ENCODE measurements around the gene LIN7B. TPM values are rescaled to one million over a fixed set of nuclear protein-coding genes. Genes with fewer than 3 reads are reported as not detected.
"Not testable (repeated sequence)": the region's sequence is repeated elsewhere in the genome, so short reads cannot be mapped to it uniquely, and the experiment has no call there.

LIN7B gene
- polyA plus RNA-seq, 3 donors: 6.8 to 8.7 (median 8.4) TPM

DNA sequence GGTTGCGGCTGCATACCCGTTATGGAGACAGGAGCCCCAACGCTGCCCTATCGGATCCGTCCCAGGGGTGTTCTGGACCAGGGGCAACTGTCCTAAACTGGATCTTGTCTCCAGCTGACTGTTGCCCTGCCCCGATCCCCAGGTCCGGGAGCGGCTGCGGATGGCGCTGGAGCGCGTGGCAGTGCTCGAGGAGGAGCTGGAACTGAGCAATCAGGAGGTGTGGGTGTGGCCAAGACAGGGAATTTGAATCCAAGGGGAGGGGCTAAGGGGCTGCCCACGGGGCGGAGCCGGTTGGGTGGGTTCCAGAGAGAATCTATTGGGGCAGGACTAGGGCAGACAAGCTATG lies 15.0 kb downstream of the LIN7B start:
- DNase-seq (ENCODE audit: extremely low read depth in 1 of 11, low read depth in 9 of 11, low spot score in 4 of 11): no peak

DNA sequence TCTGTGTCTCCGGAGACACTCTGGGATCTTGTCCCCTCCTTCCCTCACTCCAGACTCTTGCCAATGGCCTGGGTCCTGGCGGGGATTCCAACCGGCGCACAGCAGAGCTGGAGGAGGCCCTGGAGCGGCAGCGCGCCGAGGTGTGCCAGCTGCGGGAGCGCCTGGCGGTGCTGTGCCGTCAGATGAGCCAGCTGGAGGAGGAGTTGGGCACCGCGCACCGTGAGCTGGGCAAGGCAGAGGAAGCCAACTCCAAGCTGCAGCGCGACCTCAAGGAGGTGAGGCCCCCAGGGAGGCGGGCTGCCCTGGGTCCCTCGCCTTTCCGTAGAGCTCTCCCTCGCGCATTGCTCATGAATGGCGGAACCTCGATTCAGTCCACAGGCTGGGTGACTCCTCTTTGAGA lies 16.2 kb downstream of the LIN7B start:
- no peak for DNase-seq (ENCODE audit: extremely low read depth in 1 of 11, low read depth in 9 of 11, low spot score in 4 of 11)

DNA sequence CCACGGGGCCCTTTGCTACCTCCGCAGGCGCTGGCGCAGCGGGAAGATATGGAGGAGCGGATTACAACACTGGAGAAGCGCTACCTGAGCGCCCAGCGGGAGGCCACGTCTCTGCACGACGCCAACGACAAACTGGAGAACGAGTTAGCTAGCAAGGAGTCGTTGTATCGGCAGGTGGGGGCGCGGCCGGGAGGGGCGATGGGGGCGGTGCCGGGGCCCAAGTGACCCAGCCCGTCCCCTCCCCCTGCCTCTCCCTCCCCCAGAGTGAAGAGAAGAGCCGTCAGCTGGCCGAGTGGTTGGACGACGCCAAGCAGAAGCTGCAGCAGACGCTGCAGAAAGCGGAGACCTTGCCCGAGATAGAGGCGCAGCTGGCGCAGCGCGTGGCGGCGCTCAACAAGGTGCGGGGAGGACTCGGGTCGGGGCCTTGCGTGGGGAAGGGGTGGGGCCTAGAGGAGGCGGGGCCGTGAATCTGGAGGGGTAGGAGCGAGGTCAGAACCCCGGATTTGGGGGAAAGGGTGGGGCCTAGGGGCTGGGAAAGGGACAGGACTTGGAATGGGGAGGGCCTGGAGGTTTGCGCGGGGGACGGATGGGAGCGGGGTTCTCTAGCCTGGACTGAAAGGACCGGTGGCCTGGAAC lies 18.9 kb downstream of the LIN7B start:
- no peak for DNase-seq (ENCODE audit: extremely low read depth in 1 of 11, low read depth in 9 of 11, low spot score in 4 of 11)

DNA sequence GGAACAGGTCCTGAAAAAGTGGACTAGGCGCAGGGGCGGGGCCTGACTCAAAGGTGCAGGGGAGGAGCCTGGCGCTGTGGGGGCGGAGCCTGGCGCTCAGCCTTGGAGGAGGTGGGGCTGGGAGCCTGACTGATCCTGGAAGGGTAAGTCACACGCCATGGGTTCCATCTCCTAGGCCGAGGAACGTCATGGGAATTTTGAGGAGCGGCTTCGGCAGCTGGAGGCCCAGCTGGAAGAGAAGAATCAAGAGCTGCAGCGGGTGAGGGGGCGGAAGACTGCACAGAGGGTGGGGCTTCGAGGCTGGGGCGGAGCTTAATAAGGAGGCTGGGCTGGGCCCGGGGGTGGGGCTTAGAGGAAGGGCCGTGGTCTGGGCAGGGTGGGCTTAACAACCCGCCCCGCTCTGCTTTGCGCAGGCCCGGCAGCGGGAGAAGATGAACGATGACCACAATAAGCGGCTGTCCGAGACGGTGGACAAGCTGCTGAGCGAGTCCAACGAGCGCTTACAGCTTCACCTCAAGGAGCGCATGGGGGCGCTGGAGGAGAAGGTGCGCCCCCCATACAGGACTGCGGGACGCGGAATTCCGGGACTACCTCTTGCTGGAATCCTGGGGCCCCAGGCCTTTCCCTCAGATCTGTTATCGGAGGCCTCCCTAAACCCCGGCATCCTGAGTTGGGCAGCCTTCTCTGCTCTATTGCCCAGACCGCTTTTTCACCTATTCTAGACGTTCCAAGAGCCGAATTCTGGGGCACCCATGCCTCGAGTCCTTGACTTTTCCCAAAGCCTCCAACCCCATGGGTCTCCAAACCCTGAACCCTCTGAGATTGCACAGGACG lies 19.7 kb downstream of the LIN7B start:
- peak in 4 of 11 donors; percentile 66 to 74 (median 72) for DNase-seq (ENCODE audit: extremely low read depth in 1 of 11, low read depth in 9 of 11, low spot score in 4 of 11)

DNA sequence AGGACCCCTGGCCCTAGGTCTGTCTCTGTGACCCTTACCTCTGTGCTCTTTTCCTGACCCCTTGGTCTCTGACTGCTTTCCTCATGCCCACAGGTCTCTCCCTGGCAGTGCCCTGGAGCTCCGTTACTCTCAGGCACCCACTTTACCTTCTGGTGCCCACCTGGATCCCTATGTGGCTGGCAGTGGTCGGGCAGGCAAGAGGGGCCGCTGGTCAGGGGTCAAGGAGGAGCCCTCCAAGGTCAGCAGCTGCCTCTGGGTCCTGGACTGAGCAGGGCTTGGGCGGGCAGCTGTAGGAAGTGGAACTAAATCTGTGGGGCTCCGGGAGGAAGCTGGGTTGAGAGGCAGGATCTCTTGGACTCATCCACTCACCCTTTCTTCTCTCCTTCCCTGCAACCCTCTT lies 21.5 kb downstream of the LIN7B start:
- DNase-seq (ENCODE audit: extremely low read depth in 1 of 11, low read depth in 9 of 11, low spot score in 4 of 11): no peak

DNA sequence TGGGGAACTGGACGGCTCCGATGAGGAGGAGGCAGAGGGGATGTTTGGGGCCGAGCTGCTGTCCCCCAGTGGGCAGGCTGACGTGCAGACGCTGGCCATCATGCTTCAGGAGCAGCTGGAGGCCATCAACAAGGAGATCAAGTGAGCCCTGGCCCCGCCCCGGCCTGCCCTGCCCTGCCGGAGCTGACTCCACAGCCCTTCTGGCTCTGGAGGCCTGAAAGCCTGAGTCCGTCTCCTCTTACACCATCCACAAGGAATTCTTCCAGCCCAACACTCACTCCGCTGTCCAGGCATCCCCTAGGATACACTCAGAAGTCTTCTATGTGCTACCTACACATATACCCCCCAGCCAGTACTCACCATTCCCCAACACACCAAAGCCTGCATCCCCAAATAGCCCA lies 22.6 kb downstream of the LIN7B start:
- DNase-seq (ENCODE audit: extremely low read depth in 1 of 11, low read depth in 9 of 11, low spot score in 4 of 11): no peak

DNA sequence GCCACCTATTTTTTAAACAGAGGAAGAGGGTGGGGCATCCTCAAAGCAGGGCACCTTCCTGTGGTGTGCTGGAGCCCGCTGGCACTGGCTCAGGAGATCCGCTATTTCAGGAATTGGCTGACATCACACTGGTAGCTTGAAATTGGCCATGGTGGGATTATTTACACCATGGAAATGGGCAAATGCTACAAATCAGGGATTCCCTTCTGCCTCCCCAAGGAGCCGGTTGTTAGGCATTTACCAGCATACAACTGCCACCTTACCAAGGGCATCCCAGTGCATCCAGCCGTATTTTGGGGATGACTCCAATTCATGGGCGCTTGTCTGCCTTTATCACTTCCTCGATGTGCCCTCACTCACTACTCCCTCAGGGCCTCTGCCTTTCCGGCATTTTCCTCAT lies 26.8 kb downstream of the LIN7B start:
- no peak for DNase-seq (ENCODE audit: extremely low read depth in 1 of 11, low read depth in 9 of 11, low spot score in 4 of 11)

DNA sequence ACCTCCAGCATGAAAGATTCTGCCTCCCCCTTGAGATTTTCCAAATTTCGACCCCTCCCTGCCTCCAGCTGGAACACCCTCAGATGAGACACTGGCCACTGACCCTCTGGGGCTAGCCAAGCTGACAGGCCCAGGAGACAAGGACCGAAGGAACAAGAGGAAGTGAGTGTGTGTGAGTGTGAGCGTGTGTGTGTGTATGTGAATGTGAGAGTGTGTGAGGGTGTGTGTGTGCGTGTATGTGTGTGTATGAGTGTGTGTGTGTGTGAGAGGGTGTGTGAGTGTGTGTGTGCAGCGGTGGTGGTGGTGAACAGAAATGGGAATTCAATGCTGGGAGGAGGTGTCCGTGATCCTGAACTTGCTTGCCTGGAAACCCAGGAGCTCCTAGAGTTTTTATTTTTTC lies 27.2 kb downstream of the LIN7B start:
- no peak for DNase-seq (ENCODE audit: extremely low read depth in 1 of 11, low read depth in 9 of 11, low spot score in 4 of 11)

DNA sequence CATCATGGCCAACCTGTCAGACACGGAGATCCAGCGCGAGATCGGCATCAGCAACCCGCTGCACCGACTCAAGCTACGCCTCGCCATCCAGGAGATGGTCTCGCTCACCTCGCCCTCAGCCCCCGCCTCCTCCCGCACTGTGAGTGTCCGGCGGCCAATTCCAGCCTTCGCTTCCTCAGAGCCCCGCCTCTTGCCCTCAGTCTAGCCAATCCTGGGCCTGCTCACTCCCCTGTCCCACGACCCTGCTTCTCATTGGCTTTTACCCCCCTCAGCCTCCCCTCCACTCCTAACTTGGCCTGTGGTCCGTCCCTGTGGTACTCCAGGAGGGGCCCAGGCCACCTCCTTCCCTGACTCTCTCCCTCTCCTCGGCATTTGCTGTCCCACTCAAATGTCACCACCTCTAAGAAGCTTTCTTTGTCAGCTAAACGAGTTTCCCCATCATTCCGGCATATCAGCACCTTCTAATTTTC lies 28.7 kb downstream of the LIN7B start:
- peak in 9 of 11 donors; percentile 79 to 95 (median 89) for DNase-seq (ENCODE audit: extremely low read depth in 1 of 11, low read depth in 9 of 11, low spot score in 4 of 11)

DNA sequence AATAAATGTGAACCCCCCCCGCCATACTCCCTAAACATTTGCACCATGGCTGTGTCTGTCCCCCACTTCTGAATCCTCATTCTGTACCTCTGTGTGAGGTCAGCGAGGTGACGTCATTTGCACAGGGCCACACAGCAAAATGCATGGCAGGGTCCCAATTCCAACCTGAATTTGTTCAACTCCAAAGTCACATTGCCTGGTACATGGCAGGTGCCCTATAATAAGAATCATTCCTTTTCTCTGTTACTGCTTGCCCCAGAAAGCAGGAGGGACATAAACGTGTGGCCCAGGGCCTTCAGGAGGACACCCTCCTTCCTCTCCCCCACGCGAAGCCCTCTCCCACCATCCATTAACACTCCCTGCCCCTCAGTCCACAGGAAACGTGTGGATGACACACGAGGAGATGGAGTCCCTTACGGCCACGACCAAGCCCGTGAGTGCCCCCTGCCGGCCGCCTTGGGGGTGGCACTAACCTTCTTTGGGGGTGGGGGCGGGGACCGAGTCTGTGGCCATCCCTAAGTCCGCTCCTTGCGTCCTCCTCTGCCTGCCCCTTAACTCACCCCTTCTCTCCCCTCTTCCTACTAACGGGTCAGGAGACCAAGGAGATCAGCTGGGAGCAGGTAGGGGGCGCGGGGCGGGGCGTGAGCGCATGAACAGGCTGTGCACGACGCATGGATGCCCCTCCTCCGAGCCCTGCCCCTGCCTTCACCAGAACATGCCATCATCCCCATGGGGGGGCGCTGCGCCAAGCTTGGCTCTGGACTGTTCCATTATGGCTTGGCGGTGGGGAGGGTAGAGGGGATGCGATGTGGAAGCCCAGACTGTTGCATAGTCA lies 31.6 kb downstream of the LIN7B start:
- peak in 4 of 11 donors; percentile 64 to 79 (median 78) for DNase-seq (ENCODE audit: extremely low read depth in 1 of 11, low read depth in 9 of 11, low spot score in 4 of 11)

DNA sequence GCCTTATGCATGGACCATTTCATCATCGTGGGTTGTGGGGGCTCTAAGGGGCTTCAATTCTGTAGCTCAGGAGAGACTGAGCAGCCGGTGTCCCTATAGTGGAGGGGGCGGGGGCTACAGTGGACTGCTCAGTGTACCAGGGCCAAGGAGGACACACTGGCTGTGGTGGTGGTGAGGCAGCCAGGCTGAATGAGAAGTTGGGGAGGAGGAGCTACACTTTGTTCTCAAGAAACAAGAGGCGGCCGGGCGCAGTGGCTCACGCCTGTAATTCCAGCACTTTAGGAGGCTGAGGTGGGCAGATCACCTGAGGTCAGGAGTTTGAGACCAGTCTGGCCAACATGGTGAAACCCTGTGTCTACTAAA lies 32.2 kb downstream of the LIN7B start:
- not testable (repeated sequence) for DNase-seq (ENCODE audit: extremely low read depth in 1 of 11, low read depth in 9 of 11, low spot score in 4 of 11)

DNA sequence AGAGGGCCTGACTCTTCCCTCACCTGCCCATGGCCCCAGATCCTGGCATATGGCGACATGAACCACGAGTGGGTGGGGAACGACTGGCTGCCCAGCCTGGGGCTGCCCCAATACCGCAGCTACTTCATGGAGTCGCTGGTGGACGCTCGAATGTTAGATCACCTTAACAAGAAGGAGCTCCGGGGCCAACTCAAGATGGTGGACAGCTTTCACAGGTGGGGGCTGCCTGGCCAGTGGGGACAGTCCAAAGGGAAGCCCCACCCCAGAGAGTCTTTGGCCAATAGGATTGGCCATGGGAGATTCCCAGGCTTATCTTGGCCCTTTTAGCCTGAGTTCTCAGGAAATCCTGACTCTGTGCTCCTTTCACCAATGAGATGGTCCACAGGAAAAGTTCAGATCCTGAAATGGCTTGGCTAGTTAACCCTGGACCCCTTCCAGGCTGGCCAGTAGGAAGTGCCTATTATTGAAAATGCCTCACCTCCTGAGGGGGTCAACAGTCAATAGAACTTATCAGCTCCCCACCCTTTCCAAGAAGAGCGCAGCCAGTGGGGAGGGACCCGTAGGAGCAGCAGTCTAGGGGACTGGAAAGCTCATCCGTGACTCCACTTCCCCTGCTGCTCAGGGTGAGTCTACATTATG lies 34.0 kb downstream of the LIN7B start:
- DNase-seq (ENCODE audit: extremely low read depth in 1 of 11, low read depth in 9 of 11, low spot score in 4 of 11): no peak

DNA sequence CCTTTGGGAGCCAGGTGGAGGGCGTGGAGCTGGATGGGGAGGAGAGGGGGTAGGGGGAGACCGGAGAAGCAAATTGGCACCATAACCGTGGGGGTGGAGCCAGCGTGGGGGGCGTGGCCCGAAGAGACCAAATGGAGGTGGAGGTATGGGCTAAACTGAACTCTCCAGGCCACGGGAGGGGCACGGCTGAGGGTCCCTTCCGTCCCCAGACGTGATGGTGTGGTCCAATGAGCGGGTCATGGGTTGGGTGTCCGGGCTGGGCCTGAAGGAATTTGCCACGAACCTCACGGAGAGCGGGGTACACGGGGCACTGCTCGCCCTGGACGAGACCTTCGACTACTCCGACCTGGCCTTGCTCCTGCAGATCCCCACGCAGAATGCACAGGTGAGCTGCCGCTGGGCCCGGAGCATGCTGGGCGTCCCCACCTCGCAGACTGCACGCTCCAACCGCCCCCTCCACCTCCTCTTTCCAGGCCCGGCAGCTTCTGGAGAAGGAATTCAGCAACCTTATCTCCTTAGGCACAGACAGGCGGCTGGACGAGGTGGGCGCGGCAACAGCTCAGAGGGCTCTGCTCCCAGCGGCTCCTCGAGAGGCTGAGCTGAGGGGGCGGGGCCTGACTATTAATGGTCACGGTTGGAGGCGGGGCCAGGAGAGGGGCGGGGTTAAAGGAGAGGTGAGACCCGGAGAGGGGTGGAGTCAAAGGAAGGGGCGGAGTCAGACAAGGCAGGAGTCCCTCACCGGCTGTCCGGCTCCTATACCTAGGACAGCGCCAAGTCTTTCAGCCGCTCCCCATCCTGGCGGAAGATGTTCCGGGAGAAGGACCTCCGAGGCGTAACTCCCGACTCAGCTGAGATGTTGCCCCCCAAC lies 34.8 kb downstream of the LIN7B start:
- peak in 10 of 11 donors; percentile 92 to 98 (median 96) for DNase-seq (ENCODE audit: extremely low read depth in 1 of 11, low read depth in 9 of 11, low spot score in 4 of 11)

DNA sequence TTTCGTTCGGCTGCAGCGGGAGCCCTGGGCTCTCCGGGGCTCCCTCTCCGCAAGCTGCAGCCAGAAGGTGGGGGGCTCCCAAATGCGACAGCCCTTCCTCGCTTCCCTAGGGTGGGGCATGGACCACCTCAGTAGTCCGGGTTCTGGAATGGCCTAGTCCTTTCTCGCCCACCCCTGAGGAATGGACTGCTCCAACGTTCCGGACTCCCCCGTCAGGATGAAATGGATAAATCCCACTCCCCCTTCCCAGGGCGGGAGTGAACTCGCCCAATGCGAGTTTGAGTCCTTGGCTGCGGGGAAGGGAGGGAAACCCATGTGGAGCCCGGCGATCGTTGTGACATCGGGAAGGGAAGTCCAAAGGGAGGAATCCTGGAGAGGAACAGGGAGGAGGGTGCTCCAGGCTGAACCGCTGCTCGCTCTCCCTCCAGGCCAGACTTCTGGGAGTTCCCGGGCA lies 35.5 kb downstream of the LIN7B start:
- peak in 9 of 11 donors; percentile 79 to 91 (median 85) for DNase-seq (ENCODE audit: extremely low read depth in 1 of 11, low read depth in 9 of 11, low spot score in 4 of 11)

DNA sequence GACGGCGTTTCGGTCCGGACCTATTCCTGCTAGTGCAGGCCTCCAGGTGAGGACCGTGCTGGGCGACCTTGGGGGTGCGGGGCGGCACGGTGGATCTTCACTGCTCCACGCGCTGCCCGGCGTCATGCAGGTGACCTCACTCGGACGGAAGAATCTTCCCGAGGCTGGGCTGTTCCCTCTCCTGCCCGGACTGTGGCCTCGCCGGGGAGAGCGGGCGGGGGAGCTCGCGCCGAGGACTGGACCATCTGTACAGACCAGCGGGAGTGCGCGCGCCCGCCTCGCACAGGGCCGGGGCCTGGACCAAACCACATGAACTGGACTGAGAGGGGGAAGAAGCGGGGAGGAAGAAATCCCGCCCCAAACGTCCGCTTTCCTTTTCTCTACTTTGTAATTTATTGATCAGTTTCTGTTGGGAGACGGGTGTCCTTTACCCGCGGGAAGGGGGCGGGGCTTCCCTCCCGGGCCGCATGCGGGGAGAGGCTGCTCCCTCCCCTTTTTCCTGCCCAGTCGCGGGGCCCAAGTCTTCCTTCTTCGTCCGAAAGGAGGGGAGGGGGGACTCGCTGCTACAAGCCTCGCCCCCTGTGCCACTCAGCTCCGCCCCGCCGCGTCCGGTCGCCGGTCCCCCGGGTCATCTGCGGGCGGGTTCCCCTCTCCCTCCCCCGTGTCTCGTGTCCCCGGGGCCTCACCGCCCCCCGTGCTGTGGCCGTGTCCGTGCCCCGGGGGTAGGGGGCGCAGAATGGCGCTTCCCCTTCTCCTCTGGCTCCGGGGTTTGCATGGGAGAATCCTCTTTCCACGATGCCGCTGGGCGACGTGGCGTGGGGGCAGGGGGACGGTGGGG lies 36.2 kb downstream of the LIN7B start:
- DNase-seq (ENCODE audit: extremely low read depth in 1 of 11, low read depth in 9 of 11, low spot score in 4 of 11): peak in 10 of 11 donors; percentile 79 to 90 (median 87)

DNA sequence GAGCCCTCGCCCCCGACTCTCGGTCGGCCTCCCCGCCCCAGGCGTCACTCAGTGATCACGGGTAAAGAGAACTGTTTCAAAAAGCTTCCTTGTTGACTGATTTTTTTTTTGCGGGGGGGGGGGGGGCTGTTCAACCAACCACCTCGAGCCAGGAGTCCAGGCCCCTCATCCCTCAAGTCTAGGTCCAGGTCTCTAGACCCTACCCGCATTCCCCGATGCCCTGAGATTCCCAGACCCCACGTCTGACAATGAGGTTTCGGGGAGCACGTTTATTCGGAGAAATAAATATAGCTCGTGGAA lies 36.7 kb downstream of the LIN7B start:
- no peak for DNase-seq (ENCODE audit: extremely low read depth in 1 of 11, low read depth in 9 of 11, low spot score in 4 of 11)

DNA sequence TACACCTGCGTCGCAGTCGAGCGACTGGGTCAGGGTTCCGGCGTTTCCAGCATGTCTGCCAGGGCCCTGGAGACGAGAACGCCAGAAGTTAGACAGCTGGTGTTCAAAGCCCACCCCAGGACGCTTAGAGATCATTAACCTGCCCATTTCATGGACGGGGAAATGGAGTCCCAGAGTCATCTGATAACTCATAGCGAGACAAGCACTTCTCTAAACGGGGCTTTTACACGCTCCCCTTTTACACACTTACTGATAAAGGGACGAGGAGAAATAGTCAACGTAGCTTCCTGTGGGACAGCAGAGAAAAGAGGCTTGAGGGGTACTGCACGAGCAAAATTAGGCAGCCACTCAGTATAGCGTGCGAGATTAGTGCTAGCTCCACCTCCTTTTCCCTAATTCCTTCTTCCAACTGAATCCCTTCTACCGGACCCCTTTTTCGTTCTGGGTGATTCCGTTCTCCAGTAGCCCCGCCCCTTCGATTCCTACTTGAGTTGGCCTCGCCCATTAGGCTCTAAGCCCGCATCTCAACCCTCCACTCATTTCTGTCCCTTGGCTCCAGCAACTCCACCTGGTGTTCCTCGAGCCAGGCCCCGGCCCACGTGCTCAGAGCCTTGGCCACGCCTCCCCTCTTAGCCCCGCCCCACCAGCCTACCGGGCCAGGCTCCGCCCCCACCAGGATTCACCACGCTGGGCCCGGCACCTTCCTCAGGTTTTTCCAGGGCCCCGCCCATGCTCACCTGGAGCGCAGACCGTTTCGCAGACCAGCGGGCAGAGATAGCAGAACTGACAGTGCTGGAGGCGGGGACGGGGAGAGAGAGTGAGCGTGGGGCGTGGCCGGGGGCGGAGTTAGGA lies 37.3 kb downstream of the LIN7B start:
- no peak for DNase-seq (ENCODE audit: extremely low read depth in 1 of 11, low read depth in 9 of 11, low spot score in 4 of 11)
